HG03378 (cell line): ENCODE results near the gene MAPK10.
"Not testable (repeated sequence)": the region's sequence is repeated elsewhere in the genome, so short reads cannot be mapped to it uniquely, and the experiment has no call there.

Experiments used
- ATAC-seq: cut with Tn5 transposase; IDR thresholded peaks from one replicate; pipeline ENCODE4 v1.9.1; 2021; ENCODE audit warnings: mild to moderate bottlenecking, moderate library complexity; ENCODE audit not compliant: unreplicated experiment

Gene MAPK10

GRCh38 chr4:86114563-86114962 is 245.3 kb downstream of the MAPK10 start:
- no peak for ATAC-seq

- ATAC-seq: no peak
Measured at GRCh38 chr4:86108834-86109233, 251.0 kb downstream of the MAPK10 start.

GRCh38 chr4:86108137-86108536 is 251.7 kb downstream of the MAPK10 start:
- no peak for ATAC-seq

GRCh38 chr4:86107112-86107511 is 252.7 kb downstream of the MAPK10 start:
- ATAC-seq: no peak

GRCh38 chr4:86106475-86106874 is 253.4 kb downstream of the MAPK10 start:
- ATAC-seq: no peak

- no peak for ATAC-seq
Measured at GRCh38 chr4:86101841-86102240, 258.0 kb downstream of the MAPK10 start.

- no peak for ATAC-seq
Measured at GRCh38 chr4:86101410-86101809, 258.4 kb downstream of the MAPK10 start.

- no peak for ATAC-seq
Measured at GRCh38 chr4:86100539-86101215, 259.2 kb downstream of the MAPK10 start.

- no peak for ATAC-seq
Measured at GRCh38 chr4:86099348-86099747, 260.5 kb downstream of the MAPK10 start.

- ATAC-seq: no peak
Measured at GRCh38 chr4:86098691-86099090, 261.2 kb downstream of the MAPK10 start.

- ATAC-seq: no peak
Measured at GRCh38 chr4:86096373-86096772, 263.5 kb downstream of the MAPK10 start.

- no peak for ATAC-seq
Measured at GRCh38 chr4:86092684-86093083, 267.2 kb downstream of the MAPK10 start.

- no peak for ATAC-seq
Measured at GRCh38 chr4:86091201-86091600, 268.7 kb downstream of the MAPK10 start.

- ATAC-seq: no peak
Measured at GRCh38 chr4:86089781-86090323, 270.0 kb downstream of the MAPK10 start.

GRCh38 chr4:86089053-86089452 is 270.8 kb downstream of the MAPK10 start:
- no peak for ATAC-seq

- ATAC-seq: not testable (repeated sequence)
Measured at GRCh38 chr4:86075796-86076195, 284.1 kb downstream of the MAPK10 start.

- no peak for ATAC-seq
Measured at GRCh38 chr4:86060341-86060740, 299.5 kb downstream of the MAPK10 start.

- no peak for ATAC-seq
Measured at GRCh38 chr4:86058621-86059020, 301.2 kb downstream of the MAPK10 start.

GRCh38 chr4:86055898-86056297 is 304.0 kb downstream of the MAPK10 start:
- no peak for ATAC-seq

GRCh38 chr4:86054286-86055032 is 305.4 kb downstream of the MAPK10 start:
- no peak for ATAC-seq

GRCh38 chr4:86050496-86050895 is 309.4 kb downstream of the MAPK10 start:
- ATAC-seq: no peak

GRCh38 chr4:86048426-86048825 is 311.4 kb downstream of the MAPK10 start:
- no peak for ATAC-seq
